ENCODE measurements around the gene CABP7.

DNA sequence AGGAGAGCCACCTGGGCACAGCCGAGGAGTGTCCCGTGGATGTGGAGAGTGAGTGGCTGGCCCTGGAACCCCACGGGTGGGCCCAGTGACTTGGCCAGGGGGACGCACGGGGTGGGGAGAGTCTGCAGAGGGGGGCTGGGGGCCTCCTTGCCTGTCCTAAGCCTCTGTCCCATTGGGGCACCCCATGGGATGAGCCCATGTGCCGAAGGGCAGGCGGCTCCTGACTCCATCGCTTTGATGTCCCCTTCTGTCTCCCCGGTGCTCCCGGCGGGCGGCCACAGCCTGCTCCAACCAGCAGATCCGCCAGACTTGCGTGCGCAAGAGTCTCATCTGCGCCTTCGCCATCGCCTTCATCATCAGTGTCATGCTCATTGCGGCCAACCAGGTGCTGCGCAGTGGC lies 9.4 kb downstream of the CABP7 start:
- TF ChIP-seq CTCF (IDR thresholded peaks at IDR 0.05; ENCODE audit: low read length) (no peak), EZH2 (IDR thresholded peaks at IDR 0.05; ENCODE audit: borderline replicate concordance, low read length) (no peak)
